SKM-1 treated with dmso at 0.1 percent for 144 hours (cell line): ENCODE measurements around the gene KLKB1.
"Not testable (repeated sequence)": the region's sequence is repeated elsewhere in the genome, so short reads cannot be mapped to it uniquely, and the experiment has no call there.

Experiments used
- DNase-seq: peaks from one replicate; lab custom pipeline; 2025; ENCODE audit not compliant: unreplicated experiment; lab: John Stamatoyannopoulos, UW

The KLKB1 gene

GRCh38 chr4:186226521-186227189 lies 652 bp upstream of the KLKB1 start:
- DNase-seq: no peak

- no peak for DNase-seq
Observed at GRCh38 chr4:186227744-186228513, 622 bp downstream of the KLKB1 start.

- DNase-seq: no peak
Observed at GRCh38 chr4:186228514-186228894, 1.2 kb downstream of the KLKB1 start.

GRCh38 chr4:186234367-186234766 lies 7.1 kb downstream of the KLKB1 start:
- no peak for DNase-seq

GRCh38 chr4:186236126-186236525 lies 8.8 kb downstream of the KLKB1 start:
- DNase-seq: no peak

- DNase-seq: no peak
Observed at GRCh38 chr4:186240452-186240847, 13.1 kb downstream of the KLKB1 start.

GRCh38 chr4:186240848-186241491 lies 13.7 kb downstream of the KLKB1 start:
- DNase-seq: peak; percentile 100

GRCh38 chr4:186241616-186242015 lies 14.3 kb downstream of the KLKB1 start:
- no peak for DNase-seq

- DNase-seq: not testable (repeated sequence)
Observed at GRCh38 chr4:186242031-186242430, 14.7 kb downstream of the KLKB1 start.

GRCh38 chr4:186243331-186243730 lies 16.0 kb downstream of the KLKB1 start:
- no peak for DNase-seq

- DNase-seq: no peak
Observed at GRCh38 chr4:186244835-186245234, 17.5 kb downstream of the KLKB1 start.

GRCh38 chr4:186247062-186247752 lies 19.9 kb downstream of the KLKB1 start:
- DNase-seq: not testable (repeated sequence)

GRCh38 chr4:186248643-186249042 lies 21.3 kb downstream of the KLKB1 start:
- DNase-seq: no peak

GRCh38 chr4:186249785-186250754 lies 22.8 kb downstream of the KLKB1 start:
- no peak for DNase-seq

- DNase-seq: no peak
Observed at GRCh38 chr4:186250760-186251159, 23.5 kb downstream of the KLKB1 start.

- DNase-seq: no peak
Observed at GRCh38 chr4:186255122-186255521, 27.8 kb downstream of the KLKB1 start.

GRCh38 chr4:186258216-186258811 lies 31.0 kb downstream of the KLKB1 start:
- peak; percentile 50 for DNase-seq

GRCh38 chr4:186260117-186260503 lies 32.8 kb downstream of the KLKB1 start:
- no peak for DNase-seq

GRCh38 chr4:186260504-186261448 lies 33.5 kb downstream of the KLKB1 start:
- no peak for DNase-seq
